ENCODE measurements around the gene B3GALT5.

Gene B3GALT5

GRCh38 chr21:39610703-39611102, 2.0 kb upstream of the B3GALT5 start:
- Histone ChIP-seq H3K4me3 (ENCODE audit: extremely low read depth, insufficient read depth, low read length, poor library complexity, severe bottlenecking) (no peak overlapping the region), H3K27ac (ENCODE audit: low read depth, low read length, severe bottlenecking) (no peak overlapping the region)
- 60 to 88% methylated on average over 1 to 2 of the region's 3 CpGs for WGBS, 2 experiments (ENCODE audit: insufficient coverage in 2 of 2)

GRCh38 chr21:39611551-39612190, 1.1 kb upstream of the B3GALT5 start:
- Histone ChIP-seq H3K9me3 (ENCODE audit: control insufficient read depth, low read length) (no peaks in the 10 kb centered on the region), H3K4me3 (ENCODE audit: extremely low read depth, insufficient read depth, low read length, poor library complexity, severe bottlenecking) (peak overlapping the region; percentile 53), H3K36me3 (ENCODE audit: control insufficient read depth, insufficient read depth, low read length) (peaks cover 12% of the 10 kb centered on the region), H3K27ac (ENCODE audit: low read depth, low read length, severe bottlenecking) (no peak overlapping the region), H3K4me1 (ENCODE audit: control insufficient read depth, insufficient read depth, low read length, poor library complexity, severe bottlenecking) (peaks cover 19% of the 10 kb centered on the region)
- WGBS, 2 experiments (ENCODE audit: insufficient coverage in 2 of 2) = 38 to 51% methylated on average over 14 to 16 of the region's 19 CpGs

More at GRCh38 chr21:39610703-39611102, 2.0 kb upstream of the B3GALT5 start:
- Histone ChIP-seq H3K4me1 (ENCODE audit: control insufficient read depth, insufficient read depth, low read length, poor library complexity, severe bottlenecking) (peaks cover 19% of the 10 kb centered on the region), H3K36me3 (ENCODE audit: control insufficient read depth, insufficient read depth, low read length) (peaks cover 4% of the 10 kb centered on the region), H3K9me3 (ENCODE audit: control insufficient read depth, low read length) (no peaks in the 10 kb centered on the region)

GRCh38 chr21:39613041-39613934, 548 bp downstream of the B3GALT5 start:
- WGBS, 2 experiments (ENCODE audit: insufficient coverage in 2 of 2) = 0 to 1% methylated on average over 6 to 17 of the region's 47 CpGs
- Histone ChIP-seq H3K27ac (ENCODE audit: low read depth, low read length, severe bottlenecking) (no peak overlapping the region), H3K4me1 (ENCODE audit: control insufficient read depth, insufficient read depth, low read length, poor library complexity, severe bottlenecking) (peaks cover 19% of the 10 kb centered on the region), H3K36me3 (ENCODE audit: control insufficient read depth, insufficient read depth, low read length) (peaks cover 20% of the 10 kb centered on the region), H3K9me3 (ENCODE audit: control insufficient read depth, low read length) (no peaks in the 10 kb centered on the region), H3K4me3 (ENCODE audit: extremely low read depth, insufficient read depth, low read length, poor library complexity, severe bottlenecking) (peak overlapping the region; percentile 53)

GRCh38 chr21:39616211-39616772, 3.6 kb downstream of the B3GALT5 start:
- Histone ChIP-seq H3K4me3 (ENCODE audit: extremely low read depth, insufficient read depth, low read length, poor library complexity, severe bottlenecking) (no peak overlapping the region), H3K4me1 (ENCODE audit: control insufficient read depth, insufficient read depth, low read length, poor library complexity, severe bottlenecking) (peaks cover 6% of the 10 kb centered on the region), H3K27ac (ENCODE audit: low read depth, low read length, severe bottlenecking) (no peak overlapping the region), H3K9me3 (ENCODE audit: control insufficient read depth, low read length) (peaks cover 5% of the 10 kb centered on the region), H3K36me3 (ENCODE audit: control insufficient read depth, insufficient read depth, low read length) (peaks cover 20% of the 10 kb centered on the region)
- WGBS, 2 experiments (ENCODE audit: insufficient coverage in 2 of 2) = 96% methylated on average over 4 of the region's 5 CpGs; no CpG with 5 or more reads in 1 of the 2 experiments

- Histone ChIP-seq H3K4me1 (ENCODE audit: control insufficient read depth, insufficient read depth, low read length, poor library complexity, severe bottlenecking) (no peaks in the 10 kb centered on the region), H3K36me3 (ENCODE audit: control insufficient read depth, insufficient read depth, low read length) (peaks cover 16% of the 10 kb centered on the region), H3K27ac (ENCODE audit: low read depth, low read length, severe bottlenecking) (no peak overlapping the region), H3K4me3 (ENCODE audit: extremely low read depth, insufficient read depth, low read length, poor library complexity, severe bottlenecking) (no peak overlapping the region), H3K9me3 (ENCODE audit: control insufficient read depth, low read length) (peaks cover 5% of the 10 kb centered on the region)
Measured at GRCh38 chr21:39620856-39621255, 8.1 kb downstream of the B3GALT5 start.

GRCh38 chr21:39625211-39625895, 12.6 kb downstream of the B3GALT5 start:
- H3K4me1 ChIP-seq (ENCODE audit: control insufficient read depth, insufficient read depth, low read length, poor library complexity, severe bottlenecking) = peaks cover under 1% of the 10 kb centered on the region
- WGBS, 2 experiments (ENCODE audit: insufficient coverage in 2 of 2) = 88 to 93% methylated on average over 7 of the region's 12 CpGs
- no peaks in the 10 kb centered on the region for H3K36me3 ChIP-seq (ENCODE audit: control insufficient read depth, insufficient read depth, low read length)

GRCh38 chr21:39628385-39628784, 15.6 kb downstream of the B3GALT5 start:
- WGBS, 2 experiments (ENCODE audit: insufficient coverage in 2 of 2) = 90 to 93% methylated on average over 6 to 8 of the region's 8 CpGs
- Histone ChIP-seq H3K4me3 (ENCODE audit: extremely low read depth, insufficient read depth, low read length, poor library complexity, severe bottlenecking) (no peak overlapping the region), H3K27ac (ENCODE audit: low read depth, low read length, severe bottlenecking) (no peak overlapping the region), H3K36me3 (ENCODE audit: control insufficient read depth, insufficient read depth, low read length) (no peaks in the 10 kb centered on the region), H3K9me3 (ENCODE audit: control insufficient read depth, low read length) (no peaks in the 10 kb centered on the region), H3K4me1 (ENCODE audit: control insufficient read depth, insufficient read depth, low read length, poor library complexity, severe bottlenecking) (peaks cover 31% of the 10 kb centered on the region)

More at GRCh38 chr21:39625211-39625895, 12.6 kb downstream of the B3GALT5 start:
- Histone ChIP-seq H3K4me3 (ENCODE audit: extremely low read depth, insufficient read depth, low read length, poor library complexity, severe bottlenecking) (no peak overlapping the region), H3K9me3 (ENCODE audit: control insufficient read depth, low read length) (peaks cover under 1% of the 10 kb centered on the region), H3K27ac (ENCODE audit: low read depth, low read length, severe bottlenecking) (no peak overlapping the region)

- 75 to 88% methylated on average over 2 to 7 of the region's 8 CpGs for WGBS, 2 experiments (ENCODE audit: insufficient coverage in 2 of 2)
- Histone ChIP-seq H3K9me3 (ENCODE audit: control insufficient read depth, low read length) (no peaks in the 10 kb centered on the region), H3K27ac (ENCODE audit: low read depth, low read length, severe bottlenecking) (no peak overlapping the region), H3K4me3 (ENCODE audit: extremely low read depth, insufficient read depth, low read length, poor library complexity, severe bottlenecking) (no peak overlapping the region), H3K36me3 (ENCODE audit: control insufficient read depth, insufficient read depth, low read length) (peaks cover 4% of the 10 kb centered on the region), H3K4me1 (ENCODE audit: control insufficient read depth, insufficient read depth, low read length, poor library complexity, severe bottlenecking) (peaks cover 45% of the 10 kb centered on the region)
Measured at GRCh38 chr21:39630191-39630591, 17.5 kb downstream of the B3GALT5 start.

GRCh38 chr21:39630827-39631226, 18.1 kb downstream of the B3GALT5 start:
- Histone ChIP-seq H3K27ac (ENCODE audit: low read depth, low read length, severe bottlenecking) (no peak overlapping the region), H3K4me3 (ENCODE audit: extremely low read depth, insufficient read depth, low read length, poor library complexity, severe bottlenecking) (no peak overlapping the region), H3K9me3 (ENCODE audit: control insufficient read depth, low read length) (no peaks in the 10 kb centered on the region), H3K4me1 (ENCODE audit: control insufficient read depth, insufficient read depth, low read length, poor library complexity, severe bottlenecking) (peaks cover 45% of the 10 kb centered on the region), H3K36me3 (ENCODE audit: control insufficient read depth, insufficient read depth, low read length) (peaks cover 4% of the 10 kb centered on the region)
- 100% methylated on average over 1 of the region's 2 CpGs; no CpG with 5 or more reads in 1 of the 2 experiments for WGBS, 2 experiments (ENCODE audit: insufficient coverage in 2 of 2)

- WGBS, 2 experiments (ENCODE audit: insufficient coverage in 2 of 2) = 91 to 95% methylated on average over 6 to 8 of the region's 10 CpGs
- H3K27ac ChIP-seq (ENCODE audit: low read depth, low read length, severe bottlenecking) = no peak overlapping the region
- H3K9me3 ChIP-seq (ENCODE audit: control insufficient read depth, low read length) = no peaks in the 10 kb centered on the region
- H3K4me1 ChIP-seq (ENCODE audit: control insufficient read depth, insufficient read depth, low read length, poor library complexity, severe bottlenecking) = peaks cover 45% of the 10 kb centered on the region
- H3K36me3 ChIP-seq (ENCODE audit: control insufficient read depth, insufficient read depth, low read length) = peaks cover 4% of the 10 kb centered on the region
- no peak overlapping the region for H3K4me3 ChIP-seq (ENCODE audit: extremely low read depth, insufficient read depth, low read length, poor library complexity, severe bottlenecking)
Measured at GRCh38 chr21:39631842-39632562, 19.3 kb downstream of the B3GALT5 start.
